D721Med (cell line): ENCODE data around the gene CHKA.
A peak's percentile ranks its signal among the peaks of the same experiment; 100 is the strongest.

Experiments
- DNase-seq: peaks from one replicate; pipeline ENCODE4 v3.0.0; 2011; ENCODE audit warnings: low spot score; ENCODE audit not compliant: insufficient read length
- FAIRE-seq: peaks from 2 replicates; lab custom pipeline; 2011; peaks lifted over from hg19 to GRCh38; lab: Jason Lieb, UNC
- CTCF ChIP-seq: IDR thresholded peaks from 2 replicates; pipeline ENCODE4 v1.5.1; 2012; ENCODE audit warnings: mild to moderate bottlenecking, control low read depth; ENCODE audit not compliant: insufficient read depth; ENCODE audit errors: missing control alignments

Gene CHKA

DNA sequence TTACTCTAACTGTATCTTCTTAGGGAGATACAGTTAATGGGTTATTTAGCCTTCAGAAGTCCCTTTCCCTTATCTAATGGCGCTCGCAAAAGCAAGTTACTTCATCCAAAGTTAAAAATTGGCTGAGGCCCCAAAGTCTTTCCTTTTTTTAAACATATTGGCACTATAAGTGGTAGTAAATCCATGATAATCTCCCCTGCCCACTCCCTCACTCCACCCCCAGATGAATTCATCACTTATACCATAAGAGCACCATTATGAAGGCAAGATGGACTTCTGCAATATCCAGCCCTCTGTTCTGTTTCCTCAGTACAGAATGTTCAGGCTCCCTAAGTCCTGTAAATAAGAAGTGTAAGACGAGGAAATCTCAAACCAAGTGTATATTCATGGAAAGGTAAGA is 37.7 kb downstream of the CHKA start:
- DNase-seq (no peak), FAIRE-seq (no peak)
- TF ChIP-seq CTCF = no peak

DNA sequence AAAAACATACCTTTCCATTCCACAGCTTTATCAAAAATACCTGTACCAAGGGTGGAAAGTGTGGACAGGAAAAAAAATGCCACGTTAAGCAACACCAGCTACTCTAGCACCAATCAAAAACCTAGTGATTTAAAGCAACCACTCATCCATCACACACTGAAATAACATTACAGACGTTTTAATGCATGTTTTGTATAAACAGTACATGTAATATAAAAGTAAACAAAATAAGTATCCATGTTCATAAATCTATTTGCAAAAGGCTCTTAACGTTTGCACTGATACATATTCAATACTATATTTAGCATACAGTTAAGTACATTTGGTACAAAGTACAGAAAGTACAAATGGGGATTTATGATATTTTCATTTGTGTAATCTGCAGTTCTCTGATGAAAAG is 38.7 kb downstream of the CHKA start:
- no peak for TF ChIP-seq CTCF
- DNase-seq (no peak), FAIRE-seq (no peak)

DNA sequence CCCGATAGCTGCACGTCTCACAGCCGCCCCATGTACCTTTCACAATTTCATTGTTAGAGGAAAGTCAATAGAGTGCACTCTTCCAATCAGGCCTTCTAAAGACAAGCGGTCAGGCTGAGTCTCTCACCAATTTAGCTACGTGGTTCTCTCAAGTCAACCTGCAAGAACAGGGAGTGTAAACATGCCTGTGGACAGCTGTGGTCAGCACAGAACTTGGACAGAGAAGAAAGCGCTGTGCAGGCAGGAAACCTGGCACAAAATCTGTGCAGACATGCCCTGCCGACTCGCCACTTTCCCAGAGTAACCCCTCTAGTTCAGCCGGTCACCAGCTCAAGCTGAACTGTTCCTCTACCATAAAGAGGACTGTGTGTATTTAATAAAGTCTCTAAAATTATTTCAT is 39.5 kb downstream of the CHKA start:
- DNase-seq = no peak
- no peak for TF ChIP-seq CTCF
- FAIRE-seq = no peak

- FAIRE-seq (no peak), DNase-seq (no peak)
- TF ChIP-seq CTCF = no peak
Observed at GRCh38 chr11:68080860-68081259, 40.3 kb downstream of the CHKA start.

DNA sequence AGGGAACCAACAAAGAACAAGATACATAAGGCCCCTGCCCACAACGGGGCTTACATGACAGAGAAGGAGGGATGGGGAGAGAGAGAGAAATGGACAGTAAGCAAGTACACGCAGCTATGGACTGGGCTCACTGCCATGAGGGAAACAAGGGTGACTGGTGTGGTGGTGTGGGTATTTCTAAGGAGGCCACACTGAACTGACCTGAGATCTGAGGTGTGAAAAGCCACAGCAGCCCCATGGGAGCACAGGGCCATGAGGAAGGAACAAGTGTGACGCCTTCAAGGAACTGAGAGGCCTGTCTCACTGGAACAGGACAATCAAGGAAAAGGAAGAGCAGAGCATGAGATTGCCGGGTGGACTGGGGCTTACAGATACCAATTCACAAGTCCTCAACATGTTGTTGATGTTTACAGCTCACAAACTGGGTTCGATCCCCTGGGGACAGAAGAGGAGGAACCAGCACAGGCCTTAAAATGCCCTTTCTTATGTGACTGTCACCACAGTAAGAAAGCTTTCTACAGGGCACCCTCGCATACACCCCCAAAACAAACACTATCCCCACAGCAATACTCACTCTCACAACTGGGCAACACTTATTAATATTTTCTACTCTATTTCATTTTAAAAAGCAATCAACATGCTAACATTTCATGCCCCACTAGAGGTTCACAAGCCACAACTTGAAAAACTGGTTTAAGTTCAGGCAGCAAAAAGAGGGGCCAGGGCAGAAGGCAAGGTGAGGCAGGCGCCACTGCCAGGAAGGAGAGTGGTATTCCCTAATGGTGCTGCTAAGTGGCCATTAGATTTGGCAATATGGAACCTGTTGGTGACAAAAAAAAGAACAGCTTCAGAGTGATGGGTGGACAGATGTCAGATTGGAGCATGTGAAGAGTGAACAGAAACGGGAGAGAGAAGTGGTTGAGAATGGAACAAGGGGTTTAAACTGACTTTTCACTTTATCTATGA is 43.3 kb downstream of the CHKA start:
- FAIRE-seq = no peak
- TF ChIP-seq CTCF = no peak
- no peak for DNase-seq

DNA sequence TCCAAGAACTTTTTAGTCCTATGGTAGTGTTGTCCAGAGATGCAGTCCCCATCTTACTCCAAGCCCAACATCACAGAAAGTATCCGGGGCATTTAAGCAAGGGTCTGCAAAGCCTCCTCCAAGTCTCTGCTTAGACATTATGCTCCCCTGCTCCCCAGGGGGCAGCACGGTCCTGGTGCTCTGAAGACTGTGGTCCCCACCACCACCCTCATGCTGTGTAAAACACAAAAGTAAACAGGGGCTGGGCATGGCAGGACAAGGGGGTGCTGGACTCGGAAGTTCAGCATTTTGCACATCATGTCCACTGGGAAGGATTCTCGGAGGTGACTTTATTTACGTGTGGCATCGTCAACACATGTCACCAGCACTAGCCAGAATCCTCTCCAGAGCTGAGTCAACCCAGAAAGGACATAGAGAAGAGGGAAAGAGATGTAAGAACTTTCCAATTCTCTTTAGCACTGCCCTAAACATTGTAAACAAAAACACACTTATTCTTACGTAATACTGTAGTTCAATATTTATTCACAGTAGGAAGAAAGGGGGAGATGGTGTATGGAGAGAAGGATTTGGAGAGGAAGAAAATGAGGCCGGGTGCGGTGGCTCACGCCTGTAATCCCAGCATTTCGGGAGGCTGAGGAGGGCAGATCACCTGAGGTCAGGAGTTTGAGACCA is 44.7 kb downstream of the CHKA start:
- no peak for FAIRE-seq
- DNase-seq = no peak

More for the DNA sequence above, 44.7 kb downstream of the CHKA start:
- TF ChIP-seq CTCF = peak; percentile 33
